PFSK-1 (cell line): Measurements from ENCODE around the gene ARRDC1.
A peak's percentile ranks its signal among the peaks of the same experiment; 100 is the strongest.

ENCODE experiments used
- FOXP2 ChIP-seq: optimal IDR thresholded peaks from 2 replicates; pipeline ENCODE3; 2011; ENCODE audit warnings: borderline replicate concordance, control low read depth, inconsistent platforms; ENCODE audit not compliant: insufficient read depth; ENCODE audit errors: extremely low read length, extremely low read depth
- POLR2AphosphoS5 ChIP-seq: IDR thresholded peaks from 2 replicates; pipeline ENCODE4 v1.6.1; 2012; ENCODE audit warnings: low read depth, mild to moderate bottlenecking, control low read depth, low read length, moderate library complexity
- SIN3A ChIP-seq: IDR thresholded peaks from 2 replicates; pipeline ENCODE4 v1.6.1; 2012; ENCODE audit warnings: mild to moderate bottlenecking, low read length, moderate library complexity, borderline replicate concordance; ENCODE audit not compliant: insufficient read depth
- TAF1 ChIP-seq: IDR thresholded peaks from 2 replicates; pipeline ENCODE4 v1.6.1; 2012; ENCODE audit warnings: low read length, control low read depth, borderline replicate concordance; ENCODE audit not compliant: insufficient read depth
- TF ChIP-seq, protein P1 (sequence below), 2 experiments: IDR thresholded peaks; 2 replicates each; pipeline versions ENCODE4 v1.6.1 to v1.8.0; 2011 to 2012; ENCODE audit warnings: low read depth in 2 of 2, low read length in 2 of 2, control low read depth in 1 of 2, inconsistent platforms in 1 of 2, mild to moderate bottlenecking in 1 of 2, moderate library complexity in 1 of 2; ENCODE audit not compliant: insufficient read depth in 1 of 2

The ARRDC1 gene

DNA sequence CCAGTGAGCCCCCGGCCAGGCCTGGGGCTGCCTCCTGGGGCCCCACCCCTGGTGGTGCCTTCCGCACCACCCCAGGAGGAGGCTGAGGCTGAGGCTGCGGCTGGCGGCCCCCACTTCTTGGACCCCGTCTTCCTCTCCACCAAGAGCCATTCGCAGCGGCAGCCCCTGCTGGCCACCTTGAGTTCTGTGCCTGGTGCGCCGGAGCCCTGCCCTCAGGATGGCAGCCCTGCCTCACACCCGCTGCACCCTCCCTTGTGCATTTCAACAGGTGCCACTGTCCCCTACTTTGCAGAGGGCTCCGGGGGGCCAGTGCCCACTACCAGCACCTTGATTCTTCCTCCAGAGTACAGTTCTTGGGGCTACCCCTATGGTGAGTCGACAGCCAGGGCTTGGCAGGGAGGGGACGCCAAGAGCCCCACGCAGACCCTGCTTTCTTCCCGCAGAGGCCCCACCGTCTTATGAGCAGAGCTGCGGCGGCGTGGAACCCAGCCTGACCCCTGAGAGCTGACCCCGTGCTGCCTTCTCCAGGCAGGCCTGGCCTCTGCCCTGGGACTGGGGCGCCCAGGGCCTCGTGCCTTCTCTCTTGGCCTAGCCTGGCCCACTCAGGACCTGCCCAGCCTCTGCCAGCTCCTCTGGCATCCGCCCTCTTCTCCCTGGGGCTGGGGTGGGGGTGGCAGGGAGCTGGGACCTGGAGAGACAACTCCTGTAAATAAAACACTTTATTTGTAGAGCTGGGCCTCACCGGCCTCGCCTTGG is 9.3 kb downstream of the ARRDC1 start:
- TF ChIP-seq FOXP2 (no peak), POLR2AphosphoS5 (no peak; the same call in 1 of the 2 replicates), SIN3A (no peak), TAF1 (no peak)
- TF ChIP-seq, protein P1, sequence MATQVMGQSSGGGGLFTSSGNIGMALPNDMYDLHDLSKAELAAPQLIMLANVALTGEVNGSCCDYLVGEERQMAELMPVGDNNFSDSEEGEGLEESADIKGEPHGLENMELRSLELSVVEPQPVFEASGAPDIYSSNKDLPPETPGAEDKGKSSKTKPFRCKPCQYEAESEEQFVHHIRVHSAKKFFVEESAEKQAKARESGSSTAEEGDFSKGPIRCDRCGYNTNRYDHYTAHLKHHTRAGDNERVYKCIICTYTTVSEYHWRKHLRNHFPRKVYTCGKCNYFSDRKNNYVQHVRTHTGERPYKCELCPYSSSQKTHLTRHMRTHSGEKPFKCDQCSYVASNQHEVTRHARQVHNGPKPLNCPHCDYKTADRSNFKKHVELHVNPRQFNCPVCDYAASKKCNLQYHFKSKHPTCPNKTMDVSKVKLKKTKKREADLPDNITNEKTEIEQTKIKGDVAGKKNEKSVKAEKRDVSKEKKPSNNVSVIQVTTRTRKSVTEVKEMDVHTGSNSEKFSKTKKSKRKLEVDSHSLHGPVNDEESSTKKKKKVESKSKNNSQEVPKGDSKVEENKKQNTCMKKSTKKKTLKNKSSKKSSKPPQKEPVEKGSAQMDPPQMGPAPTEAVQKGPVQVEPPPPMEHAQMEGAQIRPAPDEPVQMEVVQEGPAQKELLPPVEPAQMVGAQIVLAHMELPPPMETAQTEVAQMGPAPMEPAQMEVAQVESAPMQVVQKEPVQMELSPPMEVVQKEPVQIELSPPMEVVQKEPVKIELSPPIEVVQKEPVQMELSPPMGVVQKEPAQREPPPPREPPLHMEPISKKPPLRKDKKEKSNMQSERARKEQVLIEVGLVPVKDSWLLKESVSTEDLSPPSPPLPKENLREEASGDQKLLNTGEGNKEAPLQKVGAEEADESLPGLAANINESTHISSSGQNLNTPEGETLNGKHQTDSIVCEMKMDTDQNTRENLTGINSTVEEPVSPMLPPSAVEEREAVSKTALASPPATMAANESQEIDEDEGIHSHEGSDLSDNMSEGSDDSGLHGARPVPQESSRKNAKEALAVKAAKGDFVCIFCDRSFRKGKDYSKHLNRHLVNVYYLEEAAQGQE (IDR thresholded peaks at IDR 0.05; ENCODE audit: insufficient read depth in 1 of 2, low read depth in 2 of 2, low read length in 2 of 2), result no peak

DNA sequence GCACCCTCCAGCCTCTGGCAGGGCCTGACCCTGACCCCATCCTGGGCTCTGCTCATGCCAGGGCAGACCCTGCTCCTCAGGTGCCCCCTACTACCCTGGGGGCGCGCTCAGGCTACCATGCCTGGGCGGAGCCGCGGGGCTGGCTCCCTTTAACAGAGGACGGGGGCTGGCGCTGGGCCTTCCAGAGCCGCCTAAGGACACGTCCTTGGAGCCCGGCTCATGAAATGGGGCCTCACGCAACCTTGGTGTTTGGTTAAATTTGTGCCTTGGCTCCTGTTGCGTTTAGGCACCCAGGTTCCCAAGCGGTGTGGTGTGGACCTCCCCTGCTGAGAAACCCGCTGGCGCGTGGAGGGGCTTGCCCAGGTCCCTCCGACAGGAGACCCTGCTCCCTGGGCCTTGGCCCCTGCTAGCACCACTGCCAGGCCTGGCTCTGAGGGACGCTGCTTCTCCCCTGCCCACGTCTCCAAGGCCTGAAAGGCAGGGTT is 9.9 kb downstream of the ARRDC1 start:
- TF ChIP-seq TAF1 (no peak), SIN3A (no peak), POLR2AphosphoS5 (no peak), FOXP2 (no peak)
- TF ChIP-seq, protein P1 (IDR thresholded peaks at IDR 0.05; ENCODE audit: insufficient read depth in 1 of 2, low read depth in 2 of 2, low read length in 2 of 2), result no peak

DNA sequence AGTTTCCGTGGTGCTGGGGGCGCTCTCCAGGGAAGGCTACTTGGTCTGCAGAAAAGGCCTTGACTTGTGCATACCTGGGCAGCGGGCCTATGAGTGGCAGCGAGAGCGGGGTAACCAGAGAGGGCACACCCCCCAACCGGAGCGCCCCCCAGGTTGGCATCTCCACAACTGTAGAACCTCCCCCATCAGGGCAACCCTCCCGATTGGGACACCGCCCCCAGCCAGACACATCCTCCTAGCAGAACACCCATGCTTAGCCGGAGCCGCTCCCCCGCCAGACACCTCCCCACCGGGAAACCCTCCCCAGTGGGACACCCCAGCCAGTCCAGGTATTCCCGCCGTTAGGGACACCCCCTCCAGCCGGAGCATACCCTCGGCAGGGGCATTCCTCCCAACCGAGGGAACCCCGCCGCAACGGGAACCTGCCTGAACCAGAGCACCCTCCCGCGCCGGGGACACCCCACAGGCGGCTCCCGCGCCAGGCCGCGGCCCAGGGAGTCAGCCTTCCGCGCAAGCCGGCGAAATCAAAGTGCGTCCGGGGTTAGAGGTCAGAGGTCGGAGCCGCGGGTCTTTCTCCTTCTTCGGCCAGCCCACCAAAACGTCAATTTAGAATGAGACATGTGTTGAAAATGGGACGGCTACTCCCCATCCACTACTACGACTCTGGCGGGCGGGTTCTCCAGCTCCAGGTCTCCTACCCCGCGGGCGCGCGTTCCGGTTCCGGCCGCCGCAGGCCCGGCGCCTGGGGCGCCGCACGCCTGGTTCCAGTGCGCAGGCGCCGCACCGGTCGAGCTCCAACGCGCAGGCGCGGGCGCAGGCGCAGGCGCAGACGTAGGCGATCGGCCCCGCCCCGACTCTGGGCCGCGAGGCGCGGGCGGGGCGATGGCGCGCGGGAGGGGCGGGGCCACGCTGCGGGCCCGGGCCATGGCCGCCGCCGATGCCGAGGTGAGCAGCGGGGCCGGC is 12.9 kb downstream of the ARRDC1 start, which contains the start of gene EHMT1:
Gene EHMT1, plus strand, starts transcription at position 901 of the 963 bp plus-strand sequence. Its CDS starts 24 bp downstream, at position 925.
- TF ChIP-seq SIN3A (no peak), FOXP2 (peak; percentile 25), POLR2AphosphoS5 (peak; percentile 52), TAF1 (0 out of 2 replicates have a peak, but pooled peaks have one; percentile 32)
- TF ChIP-seq, protein P1 (IDR thresholded peaks at IDR 0.05; ENCODE audit: insufficient read depth in 1 of 2, low read depth in 2 of 2, low read length in 2 of 2), result no peak

DNA sequence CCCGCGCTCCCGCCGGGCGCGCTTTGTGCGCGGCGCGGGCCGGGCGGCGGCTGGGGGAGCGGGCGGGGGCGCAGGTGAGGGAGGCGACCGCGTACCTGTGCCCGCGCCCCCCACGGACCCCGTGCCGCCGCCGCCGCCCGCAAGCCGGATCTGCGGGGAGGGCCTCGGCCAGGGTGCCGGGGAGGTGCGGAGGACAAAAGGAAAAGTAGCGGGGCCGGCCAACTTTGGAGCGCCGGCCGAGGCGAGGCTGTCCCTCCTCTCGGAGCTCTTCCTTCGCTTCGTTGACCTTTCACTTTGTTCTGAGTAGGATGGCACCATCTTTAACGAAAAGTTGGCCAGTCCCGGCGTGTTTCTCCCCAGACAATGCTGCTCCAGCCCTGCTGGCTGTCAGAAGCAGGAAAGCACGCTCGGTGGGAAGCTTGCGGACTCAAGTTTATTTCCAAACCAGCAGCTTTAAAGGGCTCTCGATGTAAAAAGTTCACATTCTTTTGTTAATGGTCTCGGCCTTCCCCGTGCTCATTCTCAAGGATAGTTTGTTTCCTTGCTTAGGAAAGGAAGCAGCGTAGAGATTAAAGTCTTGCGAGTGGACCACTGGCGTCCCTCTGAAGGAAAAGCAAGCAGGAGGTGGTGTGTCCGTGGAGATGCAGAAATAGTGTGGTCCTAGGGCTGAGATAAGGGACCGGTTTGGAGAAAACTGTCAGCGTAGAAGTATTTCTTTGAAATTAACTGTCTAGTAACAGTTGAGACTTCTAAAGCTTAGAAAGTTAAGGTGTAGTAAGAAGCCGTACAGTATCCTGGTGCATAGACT is 14.0 kb downstream of the ARRDC1 start:
- TF ChIP-seq TAF1 (no peak), SIN3A (0 out of 2 replicates have a peak, but pooled peaks have one; percentile 12)

DNA sequence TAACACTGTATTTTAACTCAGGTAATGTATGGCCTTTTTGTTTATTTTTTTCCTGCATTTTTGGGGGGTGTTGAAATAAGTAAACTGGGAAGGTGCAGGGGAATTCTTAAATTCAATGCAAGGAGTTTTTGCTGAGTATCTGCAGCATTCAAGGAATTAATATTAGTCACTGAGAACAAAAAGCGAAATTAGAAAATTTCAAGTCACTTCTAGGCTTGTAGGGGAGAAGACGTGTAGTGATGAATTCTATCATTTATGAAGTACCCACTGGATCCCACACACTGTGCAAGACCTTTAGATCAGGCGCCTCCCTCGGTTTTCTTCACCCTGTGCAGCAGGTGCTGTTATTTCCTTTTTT is 14.5 kb downstream of the ARRDC1 start:
- TF ChIP-seq POLR2AphosphoS5, result no peak
- no peak for TF ChIP-seq TAF1
- TF ChIP-seq SIN3A, result no peak
- TF ChIP-seq, protein P1 (IDR thresholded peaks at IDR 0.05; ENCODE audit: insufficient read depth in 1 of 2, low read depth in 2 of 2, low read length in 2 of 2), result no peak
- TF ChIP-seq FOXP2, result no peak
